Measurements from ENCODE around the gene NOX1.

DNA sequence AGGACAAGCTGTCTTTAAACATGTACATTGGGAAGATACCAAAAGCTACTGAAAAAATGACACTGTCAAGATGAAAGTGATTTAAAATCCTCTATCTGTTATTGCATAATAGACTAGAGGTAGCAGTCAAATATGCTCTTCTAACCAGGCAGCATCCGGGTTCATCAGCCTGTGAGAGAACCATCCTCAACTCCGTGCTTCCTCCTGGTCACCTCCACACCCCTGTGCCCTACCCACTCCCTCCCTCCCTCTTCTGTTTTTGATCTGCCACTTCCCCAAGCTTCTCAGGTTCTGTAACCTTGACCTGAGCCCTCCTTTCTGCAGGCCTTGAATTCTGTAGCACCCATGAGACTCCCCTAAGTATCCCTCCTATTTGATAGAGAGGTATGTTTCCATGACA lies 5.9 kb downstream of the NOX1 start:
- TF ChIP-seq, protein P1, sequence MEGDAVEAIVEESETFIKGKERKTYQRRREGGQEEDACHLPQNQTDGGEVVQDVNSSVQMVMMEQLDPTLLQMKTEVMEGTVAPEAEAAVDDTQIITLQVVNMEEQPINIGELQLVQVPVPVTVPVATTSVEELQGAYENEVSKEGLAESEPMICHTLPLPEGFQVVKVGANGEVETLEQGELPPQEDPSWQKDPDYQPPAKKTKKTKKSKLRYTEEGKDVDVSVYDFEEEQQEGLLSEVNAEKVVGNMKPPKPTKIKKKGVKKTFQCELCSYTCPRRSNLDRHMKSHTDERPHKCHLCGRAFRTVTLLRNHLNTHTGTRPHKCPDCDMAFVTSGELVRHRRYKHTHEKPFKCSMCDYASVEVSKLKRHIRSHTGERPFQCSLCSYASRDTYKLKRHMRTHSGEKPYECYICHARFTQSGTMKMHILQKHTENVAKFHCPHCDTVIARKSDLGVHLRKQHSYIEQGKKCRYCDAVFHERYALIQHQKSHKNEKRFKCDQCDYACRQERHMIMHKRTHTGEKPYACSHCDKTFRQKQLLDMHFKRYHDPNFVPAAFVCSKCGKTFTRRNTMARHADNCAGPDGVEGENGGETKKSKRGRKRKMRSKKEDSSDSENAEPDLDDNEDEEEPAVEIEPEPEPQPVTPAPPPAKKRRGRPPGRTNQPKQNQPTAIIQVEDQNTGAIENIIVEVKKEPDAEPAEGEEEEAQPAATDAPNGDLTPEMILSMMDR (conservative IDR thresholded peaks at IDR 0.05) = no peak
- TF ChIP-seq EZH2 (IDR thresholded peaks at IDR 0.05; ENCODE audit: low read depth) = no peak

Data from PC-9 (cell line).